Lower leg skin (tissue), 4 donors: ENCODE results near the gene FAM234A. TPM values are rescaled to one million over a fixed set of nuclear protein-coding genes. Genes with fewer than 3 reads are reported as not detected.

Experiments used
- DNase-seq, 2 donors: peaks; one replicate each; pipeline ENCODE4 v3.0.0-alpha.2; 2019; ENCODE audit warnings: low spot score in 2 of 2
- H3K4me3 ChIP-seq: fragments of 200-600 bp; sonication (generic); 2 replicates; pipeline ENCODE4 v1.5.1; 2017; ENCODE audit warnings: mild to moderate bottlenecking, low read depth; ENCODE audit not compliant: poor library complexity, severe bottlenecking
- CTCF ChIP-seq, 3 donors: fragments of 450-650 bp; IDR thresholded peaks; one replicate each; pipeline ENCODE4 v1.5.1; 2016; ENCODE audit warnings: antibody characterized with exemption in 3 of 3, mild to moderate bottlenecking in 3 of 3, moderate library complexity in 2 of 3
- POLR2A ChIP-seq, 2 donors: fragments of 450-650 bp; IDR thresholded peaks; one replicate each; pipeline ENCODE4 v1.6.1; 2016 to 2017; ENCODE audit warnings: antibody characterized with exemption in 2 of 2, mild to moderate bottlenecking in 1 of 2, moderate library complexity in 1 of 2
- WGBS, 2 donors: methylation state at CpG; one replicate each; pipeline ENCODE4 v1.1.5; 2018; 5-methylcytosine and 5-hydroxymethylcytosine counted together
- intact Hi-C: fragments of 100-400 bp; cut with DNase I; formaldehyde crosslinking; loops from one replicate; pipeline ENCODE4 v1.15.0; 2023; ENCODE audit warnings: low total_unique reads
- total RNA-seq, 4 donors: library from RNA; depleted of rRNA; stranded (reverse); fragments of >200 nt; gene quantifications; one replicate each; pipeline ENCODE4 v1.1.0, GENCODE V29; 2016

FAM234A gene
- total RNA-seq, 4 donors from 2014 or later, result 61.4 to 123 (median 110) TPM

- WGBS, 2 donors, result 68 to 74% methylated on average over 14 of the region's 14 CpGs
- no peak for DNase-seq
- no peak for TF ChIP-seq CTCF (IDR thresholded peaks at IDR 0.05)
- TF ChIP-seq POLR2A (IDR thresholded peaks at IDR 0.05), result no peak
- no peak overlapping the region for H3K4me3 ChIP-seq
- intact Hi-C loops, result no loop called here
These were observed 80.2 kb downstream of the FAM234A start for GRCh38 chr16:314795-315299.

Other genes with a start within 250 kb of the FAM234A start
- gene POLR3K, start 181.2 kb upstream of the FAM234A start, total RNA-seq, result 1 to 10 TPM; 1.1 to 6.0 (median 3.0) TPM
- 10 to 100 TPM in 3 of 4 donors, 1 to 10 TPM in 1; 6.3 to 12.0 (median 10.4) TPM for gene SNRNP25, start 181.0 kb upstream of the FAM234A start, total RNA-seq
- gene RHBDF1, start 162.2 kb upstream of the FAM234A start, total RNA-seq, result 10 to 100 TPM; 38.6 to 45.9 (median 43.6) TPM
- 10 to 100 TPM; 46.8 to 84.8 (median 61.0) TPM for gene MPG, start 156.6 kb upstream of the FAM234A start, total RNA-seq
- 10 to 100 TPM; 20.3 to 33.9 (median 23.6) TPM for gene NPRL3, start 96.1 kb upstream of the FAM234A start, total RNA-seq
- gene HBZ, start 82.2 kb upstream of the FAM234A start, total RNA-seq, result not detected
- gene HBM, start 68.8 kb upstream of the FAM234A start, total RNA-seq, result not detected
- 100 to 1,000 TPM in 1 of 4 donors, 10 to 100 TPM in 2, 1 to 10 TPM in 1; 1.3 to 348 (median 64.4) TPM for gene HBA2, start 61.9 kb upstream of the FAM234A start, total RNA-seq
- gene HBA1, start 58.1 kb upstream of the FAM234A start, total RNA-seq, result 100 to 1,000 TPM in 2 of 4 donors, 10 to 100 TPM in 1, 1 to 10 TPM in 1; 2.5 to 474 (median 180) TPM
- gene HBQ1, start 54.4 kb upstream of the FAM234A start, total RNA-seq, result 1 to 10 TPM in 1 of 4 donors, not detected in 3; 1.7 TPM
- gene LUC7L, start 5.4 kb upstream of the FAM234A start, total RNA-seq, result 100 to 1,000 TPM in 1 of 4 donors, 10 to 100 TPM in 3; 38.4 to 111 (median 43.5) TPM
- 1 to 10 TPM in 2 of 4 donors, under 1 TPM in 2; 0.08 to 2.7 (median 1.6) TPM for gene RGS11, start 41.1 kb downstream of the FAM234A start, total RNA-seq
- gene ARHGDIG, start 45.8 kb downstream of the FAM234A start, total RNA-seq, result not detected
- under 1 TPM in 3 of 4 donors, not detected in 1; 0.12 to 0.45 (median 0.23) TPM for gene PDIA2, start 48.3 kb downstream of the FAM234A start, total RNA-seq
- 10 to 100 TPM; 37.9 to 45.7 (median 40.6) TPM for gene AXIN1, start 117.9 kb downstream of the FAM234A start, total RNA-seq
- gene MRPL28, start 135.7 kb downstream of the FAM234A start, total RNA-seq, result 10 to 100 TPM; 55.1 to 70.8 (median 61.6) TPM
- 10 to 100 TPM; 13.8 to 30.0 (median 19.4) TPM for gene PGAP6, start 147.2 kb downstream of the FAM234A start, total RNA-seq
- gene NME4, start 162.4 kb downstream of the FAM234A start, total RNA-seq, result 10 to 100 TPM; 15.4 to 29.8 (median 19.5) TPM
- 10 to 100 TPM; 14.0 to 21.0 (median 18.8) TPM for gene DECR2, start 167.1 kb downstream of the FAM234A start, total RNA-seq
- gene RAB11FIP3, start 190.8 kb downstream of the FAM234A start, total RNA-seq, result 10 to 100 TPM; 22.1 to 66.3 (median 27.7) TPM